MV-4-11 (cell line): ENCODE results near the gene MAP3K6.
A peak's percentile ranks its signal among the peaks of the same experiment; 100 is the strongest.

Experiments
- DNase-seq: peaks from one replicate; lab custom pipeline; 2025; lab: John Stamatoyannopoulos, UW

Gene MAP3K6

DNA sequence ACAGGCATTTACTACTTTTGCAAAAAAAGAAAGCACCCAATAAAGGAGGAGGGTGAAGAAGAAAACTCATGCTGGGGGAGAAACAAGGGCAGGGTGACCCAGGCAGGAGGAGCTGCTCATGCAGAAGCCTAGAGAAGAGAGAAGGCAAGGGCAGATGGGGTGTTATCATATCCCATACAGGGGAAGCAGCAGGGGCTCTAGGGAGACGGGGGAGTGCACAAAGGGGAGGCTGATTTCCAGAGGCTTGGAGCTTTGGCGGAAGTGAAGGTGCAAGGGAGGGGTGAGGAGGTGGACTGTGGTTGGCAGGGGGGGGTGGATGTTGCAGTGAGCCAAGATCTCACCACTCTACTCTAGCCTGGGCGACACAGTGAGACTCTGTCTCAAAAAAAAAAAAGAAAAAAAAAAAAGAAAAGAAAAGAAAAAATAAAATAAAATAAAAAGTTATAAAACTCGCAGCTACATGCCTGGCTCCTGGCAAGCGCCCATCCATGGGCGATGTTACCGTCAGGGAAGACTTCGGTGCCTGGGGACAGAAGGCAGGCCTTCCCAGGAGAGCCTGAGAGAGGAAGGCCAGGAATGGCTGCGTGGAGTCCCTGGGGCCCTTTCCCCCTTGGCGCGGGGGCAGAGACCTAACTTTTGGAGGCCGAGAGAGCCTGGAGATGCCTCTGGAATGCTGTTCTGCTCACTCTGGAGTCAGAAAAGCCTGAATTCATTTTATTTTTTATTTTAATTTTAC, 11.2 kb upstream of the MAP3K6 start:
- DNase-seq: no peak

DNA sequence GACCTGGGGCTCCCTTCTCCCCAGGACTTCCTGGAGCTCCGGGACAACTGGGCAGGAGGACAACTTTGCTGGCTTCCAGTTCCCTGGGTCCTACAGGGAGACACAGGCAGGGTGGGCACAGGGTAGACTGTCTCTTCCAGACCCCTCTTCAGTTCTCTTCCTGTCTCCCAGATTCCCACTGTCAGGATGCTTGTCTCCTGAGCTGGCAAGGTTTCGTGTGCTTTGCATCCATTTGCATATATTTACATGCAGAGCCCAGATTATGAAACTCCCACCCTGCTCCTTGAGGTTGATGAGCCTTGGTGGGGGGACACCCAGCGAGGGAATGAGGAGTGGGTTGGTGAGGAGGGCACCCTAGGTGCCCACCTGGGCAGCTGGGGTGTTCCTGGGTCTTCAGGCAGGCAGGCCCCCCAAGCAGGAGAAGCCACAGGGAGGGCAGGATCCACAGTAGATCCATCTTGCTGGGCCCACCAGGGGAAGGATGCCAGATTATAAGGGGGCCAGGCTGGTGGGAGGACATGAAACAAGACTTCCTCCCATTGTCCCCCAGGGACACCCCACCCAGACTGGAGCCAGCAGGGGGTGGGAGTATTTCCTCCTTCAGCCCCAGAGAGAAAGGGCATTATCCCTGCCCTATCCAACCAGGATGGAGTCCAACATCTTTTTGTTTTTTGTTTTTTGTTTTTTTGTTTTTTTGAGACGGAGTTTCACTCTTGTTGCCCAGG, 7.8 kb upstream of the MAP3K6 start, which contains the start of gene FCN3:
Gene FCN3 (minus strand): TSS at position 463 of the 725 bp plus-strand sequence. CDS start 6 bp downstream, at position 457.
- DNase-seq: no peak

DNA sequence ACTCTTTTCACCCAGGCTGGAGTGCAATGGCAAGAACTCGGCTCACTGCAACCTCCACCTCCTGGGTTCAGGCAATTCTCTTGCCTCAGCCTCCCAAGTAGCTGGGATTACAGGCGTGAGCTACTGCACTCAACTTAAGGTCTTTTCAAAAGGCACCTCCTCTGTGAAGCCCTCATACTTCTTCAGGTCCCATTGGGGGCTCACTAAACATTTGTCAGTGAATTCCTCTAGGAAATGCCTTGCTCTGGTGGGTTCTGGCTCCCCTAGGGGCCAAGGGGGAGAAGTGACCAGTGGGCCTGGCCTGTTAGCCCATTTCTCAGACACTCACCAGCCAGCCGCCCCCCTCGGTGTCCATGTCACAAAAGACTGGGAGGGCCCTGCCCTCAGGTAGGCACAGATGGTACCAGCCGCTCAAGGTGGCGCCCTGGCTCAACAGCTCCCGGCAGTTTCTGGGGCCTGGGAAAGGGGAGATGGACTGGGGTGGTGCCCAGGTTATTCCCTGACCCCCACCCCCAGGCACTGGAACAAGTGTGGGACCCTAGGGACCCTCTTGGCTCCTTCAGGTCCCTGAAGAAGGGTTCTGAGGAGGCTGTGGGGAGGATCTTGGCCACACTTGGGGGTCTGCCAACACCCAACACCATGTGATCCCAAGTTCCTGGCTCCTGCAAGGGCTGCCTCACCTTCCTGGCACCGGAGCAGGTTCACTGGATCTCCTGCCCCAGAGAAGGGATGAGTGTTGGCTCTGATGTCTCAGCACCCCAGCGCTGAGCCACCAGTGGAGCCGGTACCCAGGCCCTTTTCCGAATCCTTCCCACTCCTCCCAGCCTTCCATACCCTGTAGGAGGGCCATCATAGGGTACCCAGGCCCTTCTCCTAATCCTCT, 6.3 kb upstream of the MAP3K6 start:
- DNase-seq: no peak

DNA sequence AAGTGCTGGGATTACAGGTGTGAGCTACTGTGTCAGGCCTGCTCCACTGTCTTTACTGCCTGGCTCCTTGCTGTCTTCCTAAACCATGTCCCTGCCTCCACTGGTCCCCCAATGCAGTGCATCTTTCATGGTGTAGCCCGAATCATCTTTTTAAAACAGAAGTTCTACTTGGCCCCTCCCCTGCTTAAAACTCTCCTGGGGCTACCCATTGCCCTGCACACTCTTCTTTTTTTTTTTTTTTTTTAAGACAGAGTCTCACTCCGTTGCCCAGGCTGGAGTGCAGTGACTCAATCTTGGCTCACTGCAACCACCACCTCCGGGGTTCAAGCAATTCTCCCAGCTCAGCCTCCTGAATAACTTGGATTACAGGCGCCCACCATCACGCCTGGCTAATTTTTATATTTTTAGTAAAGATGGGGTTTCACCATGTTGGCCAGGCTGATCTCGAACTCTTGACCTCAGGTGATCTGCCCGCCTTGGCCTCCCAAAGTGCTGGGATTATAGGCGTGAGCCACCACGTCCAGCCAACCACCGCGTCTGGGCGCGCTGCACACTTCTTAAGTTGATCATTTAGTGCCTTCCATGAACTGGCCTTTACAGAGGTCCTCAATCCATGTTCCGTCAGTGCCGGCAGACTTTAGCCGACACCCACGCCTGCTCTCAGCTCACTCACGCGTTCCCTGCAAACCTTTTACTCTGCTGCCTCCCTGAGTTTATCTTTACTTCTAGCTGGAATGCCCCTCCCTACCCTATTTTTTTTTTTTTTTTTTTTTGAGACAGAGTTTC, 5.5 kb upstream of the MAP3K6 start:
- no peak for DNase-seq

DNA sequence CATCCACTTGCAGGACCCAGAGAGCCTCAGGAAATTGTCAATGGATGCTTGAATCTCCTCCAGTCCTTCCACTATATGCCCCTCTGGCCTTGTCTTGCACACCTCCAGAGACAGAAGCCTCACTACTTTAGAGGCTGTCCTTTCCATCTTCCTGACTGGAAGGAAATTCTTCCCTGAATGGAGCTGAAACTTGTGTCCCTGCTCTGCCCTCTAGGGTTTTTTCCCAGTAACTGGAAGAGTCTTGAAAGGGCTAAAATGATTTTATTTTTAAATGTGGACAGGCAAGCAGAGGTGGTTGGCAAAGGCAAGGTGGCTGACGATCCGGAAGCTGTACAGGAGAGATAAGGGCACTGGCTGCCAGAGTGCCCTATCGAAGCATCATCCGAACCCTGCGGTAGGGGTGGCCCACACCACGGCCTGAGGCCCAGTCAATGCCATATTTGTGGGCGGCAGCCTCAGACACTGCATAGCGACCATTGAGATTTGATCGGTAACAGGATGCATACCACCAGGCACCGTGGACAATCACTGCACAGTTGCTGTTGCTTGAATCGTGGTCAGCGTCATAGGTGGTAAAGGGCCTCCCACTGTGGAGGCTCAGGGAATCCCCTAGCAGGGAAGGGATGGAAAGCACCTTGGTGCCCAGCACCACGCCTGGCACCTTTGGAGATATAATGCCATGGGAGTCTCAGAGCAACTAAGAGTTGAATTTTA, 2.3 kb upstream of the MAP3K6 start:
- DNase-seq: no peak

DNA sequence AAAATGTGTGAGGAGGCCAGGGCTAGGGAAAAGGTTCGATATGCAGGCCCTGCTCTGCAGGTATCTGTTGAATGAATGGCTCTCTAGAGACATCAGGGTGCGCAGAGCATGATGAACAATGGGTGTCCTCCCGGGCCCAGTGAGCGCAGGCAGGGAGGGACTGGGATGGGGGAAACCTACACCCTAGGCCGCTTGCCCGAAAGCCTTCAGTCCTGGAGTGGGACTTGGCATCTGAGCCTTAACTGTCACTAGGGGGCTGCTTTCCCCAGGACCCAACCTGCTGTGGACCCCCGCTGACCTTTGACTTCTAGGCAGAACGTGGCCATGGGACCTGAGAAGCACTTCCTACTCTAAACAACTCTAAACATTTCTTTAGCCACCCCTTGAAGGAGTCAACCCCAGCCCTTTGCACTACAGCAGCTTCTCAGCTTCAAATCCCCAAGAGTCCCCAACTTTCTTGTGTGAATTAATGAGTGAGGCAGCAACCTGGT, 444 bp upstream of the MAP3K6 start:
- no peak for DNase-seq

DNA sequence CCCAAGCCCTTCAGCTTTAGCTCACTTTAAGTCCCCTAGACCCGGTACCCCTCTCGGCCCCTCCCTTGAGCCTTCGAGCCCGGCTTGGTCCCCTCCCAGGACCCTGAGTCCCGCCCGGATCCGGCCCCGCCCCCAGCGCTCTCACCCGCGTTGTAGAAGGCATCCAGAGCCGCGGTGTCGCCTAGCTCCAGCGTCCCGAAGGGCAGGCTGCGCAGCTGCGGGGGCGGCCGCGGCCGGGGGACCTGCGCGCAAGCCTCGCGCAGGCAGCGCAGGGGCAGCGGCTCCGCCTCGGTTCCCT, 699 bp downstream of the MAP3K6 start:
- DNase-seq: peak; percentile 31

DNA sequence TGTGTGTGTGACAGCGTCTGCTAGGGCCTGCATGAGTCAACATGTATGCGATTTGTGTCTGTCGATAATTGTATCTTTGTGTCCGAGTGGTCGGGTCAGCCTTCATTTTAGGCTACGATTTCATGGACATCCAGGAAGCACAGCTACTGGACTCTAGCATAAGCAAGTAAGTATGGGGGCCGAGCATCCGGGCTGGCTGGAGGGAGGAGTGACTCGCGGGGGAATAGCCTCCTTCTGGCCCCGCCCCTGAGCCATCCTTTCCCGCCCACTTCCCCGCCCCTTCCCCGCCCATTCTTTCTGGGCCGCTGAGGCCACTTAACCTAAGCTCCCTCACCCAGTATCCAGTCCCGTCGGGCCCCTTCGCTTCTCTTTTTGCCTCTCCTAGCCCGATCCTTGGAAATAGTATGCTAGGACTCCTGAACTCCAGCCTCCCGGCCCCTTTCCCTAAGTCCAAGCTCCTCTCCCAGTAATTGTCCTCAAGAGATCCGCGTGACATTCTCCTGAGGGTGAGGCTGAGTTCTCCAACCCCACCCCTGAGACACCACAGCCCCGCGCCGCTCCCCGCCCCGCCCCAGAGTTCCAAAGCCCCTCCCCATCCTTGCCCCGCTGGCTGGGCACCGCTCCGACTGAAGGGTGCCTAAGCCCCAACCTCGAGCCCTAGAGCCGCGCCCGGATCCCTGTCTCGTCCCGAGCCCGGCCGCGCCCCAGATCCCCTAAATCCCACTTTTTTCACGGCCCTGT, 1.2 kb downstream of the MAP3K6 start:
- peak; percentile 67 for DNase-seq

DNA sequence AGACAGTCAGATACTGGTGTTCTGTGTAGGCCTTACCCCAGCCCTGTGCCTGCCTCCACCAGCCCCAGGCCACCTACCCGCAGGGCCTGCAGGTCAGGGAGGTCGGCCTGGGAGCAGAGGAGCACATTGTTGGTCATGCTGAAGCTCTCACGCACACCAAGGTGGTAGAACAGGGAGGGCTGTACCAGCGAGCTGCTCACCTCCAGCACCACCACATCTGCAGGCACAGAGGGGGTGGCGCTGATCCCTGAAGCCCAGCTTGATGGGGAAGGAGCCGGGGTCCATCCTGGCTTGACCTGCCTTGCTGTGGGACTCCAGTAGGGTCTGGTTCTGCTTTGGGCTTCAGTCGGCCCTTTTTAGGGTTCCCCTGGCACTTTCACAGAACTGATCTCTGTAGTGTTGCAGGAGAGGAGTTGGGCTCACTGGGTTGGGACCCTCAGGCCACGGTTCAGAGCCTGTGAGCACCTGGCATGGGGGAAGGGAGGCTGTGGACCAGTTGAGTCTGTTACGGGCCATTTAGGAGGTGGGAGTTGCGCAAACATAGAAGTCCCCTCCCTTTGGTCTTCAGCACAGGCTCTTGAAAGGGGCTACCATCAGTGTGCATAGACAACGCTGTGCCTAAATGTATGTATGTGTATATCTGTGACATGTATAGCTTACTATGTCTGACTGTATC, 1.9 kb downstream of the MAP3K6 start:
- DNase-seq: no peak

DNA sequence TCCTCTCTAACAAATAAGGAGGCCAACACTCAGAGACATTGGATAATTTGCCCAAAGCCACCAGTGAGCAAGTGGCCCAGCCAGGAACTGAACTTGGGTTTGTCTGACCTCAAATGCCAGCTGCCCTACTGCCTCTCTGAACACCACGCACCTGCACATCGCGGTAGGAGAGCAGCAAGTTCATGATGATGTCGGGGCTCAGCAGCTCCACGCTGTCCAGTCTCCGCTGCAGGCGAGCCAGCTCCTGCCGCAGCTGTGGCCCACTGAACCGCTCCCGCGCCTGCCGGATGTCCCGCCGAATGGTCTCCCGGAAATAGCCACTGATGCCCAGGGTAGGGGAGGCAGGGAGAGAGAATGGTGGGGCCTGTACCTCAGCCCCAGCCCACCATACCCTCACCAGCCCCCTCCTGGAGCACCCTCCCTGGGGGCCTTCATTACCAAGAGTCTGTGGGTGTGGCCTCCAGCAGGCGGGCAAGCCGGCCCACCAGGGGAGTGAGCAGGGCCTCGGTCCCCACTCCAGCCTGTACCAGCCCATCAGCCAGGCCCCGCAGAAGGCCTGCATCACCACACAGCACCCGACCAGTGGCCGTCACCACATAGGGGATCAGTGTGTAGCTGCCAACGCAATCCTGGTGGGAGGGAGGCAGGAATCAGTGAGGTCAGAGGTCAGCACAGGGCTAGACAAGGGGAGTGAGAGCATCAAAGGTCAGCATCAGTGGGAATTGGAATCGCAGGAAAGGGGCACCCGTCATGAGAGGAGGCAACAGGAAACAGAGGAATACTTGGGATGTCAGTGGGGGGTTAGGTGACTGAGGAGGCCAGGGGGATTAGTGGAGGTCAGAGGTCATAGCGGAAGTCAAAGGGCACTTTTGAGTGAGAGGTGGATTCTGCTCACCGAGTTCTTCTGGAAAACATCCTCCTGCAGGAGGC, 2.7 kb downstream of the MAP3K6 start:
- DNase-seq: no peak

DNA sequence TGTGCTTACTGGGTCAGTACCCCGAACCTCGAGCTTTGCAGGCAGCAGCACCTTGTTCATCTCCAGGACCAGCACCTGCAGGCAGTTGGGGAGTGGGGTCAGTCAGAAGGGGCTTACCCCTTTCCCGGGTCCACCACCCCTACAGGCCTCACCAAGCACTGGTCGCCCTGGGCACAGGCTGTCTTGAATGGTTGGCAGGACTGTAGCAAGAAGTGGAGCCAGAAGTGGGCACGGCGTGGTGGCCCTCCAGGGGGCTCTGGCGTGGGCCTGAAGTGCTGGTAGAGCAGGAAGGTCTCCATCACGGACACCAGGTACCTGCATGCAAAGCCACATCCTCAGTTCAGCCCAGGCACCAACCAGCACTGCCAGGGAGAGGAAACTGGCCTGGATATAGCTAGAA, 5.2 kb downstream of the MAP3K6 start:
- no peak for DNase-seq

DNA sequence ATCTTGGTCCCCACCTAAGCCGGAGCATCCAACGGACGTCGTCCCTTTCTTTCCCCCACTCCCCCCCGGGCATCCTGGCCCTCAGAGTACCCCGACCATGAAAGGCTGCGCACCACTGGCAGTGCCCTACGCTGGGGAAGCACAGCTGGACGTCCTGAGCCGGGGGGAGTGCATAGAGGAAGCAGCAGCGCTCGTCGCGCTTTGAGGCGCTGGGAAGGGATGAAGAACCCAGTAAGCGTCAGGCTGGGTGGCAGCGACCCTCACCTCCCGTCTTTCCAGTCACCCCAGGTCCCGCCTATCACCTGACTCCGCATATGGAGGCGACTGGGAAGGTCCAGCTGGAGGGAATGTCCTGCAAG, 5.7 kb downstream of the MAP3K6 start:
- DNase-seq: no peak

DNA sequence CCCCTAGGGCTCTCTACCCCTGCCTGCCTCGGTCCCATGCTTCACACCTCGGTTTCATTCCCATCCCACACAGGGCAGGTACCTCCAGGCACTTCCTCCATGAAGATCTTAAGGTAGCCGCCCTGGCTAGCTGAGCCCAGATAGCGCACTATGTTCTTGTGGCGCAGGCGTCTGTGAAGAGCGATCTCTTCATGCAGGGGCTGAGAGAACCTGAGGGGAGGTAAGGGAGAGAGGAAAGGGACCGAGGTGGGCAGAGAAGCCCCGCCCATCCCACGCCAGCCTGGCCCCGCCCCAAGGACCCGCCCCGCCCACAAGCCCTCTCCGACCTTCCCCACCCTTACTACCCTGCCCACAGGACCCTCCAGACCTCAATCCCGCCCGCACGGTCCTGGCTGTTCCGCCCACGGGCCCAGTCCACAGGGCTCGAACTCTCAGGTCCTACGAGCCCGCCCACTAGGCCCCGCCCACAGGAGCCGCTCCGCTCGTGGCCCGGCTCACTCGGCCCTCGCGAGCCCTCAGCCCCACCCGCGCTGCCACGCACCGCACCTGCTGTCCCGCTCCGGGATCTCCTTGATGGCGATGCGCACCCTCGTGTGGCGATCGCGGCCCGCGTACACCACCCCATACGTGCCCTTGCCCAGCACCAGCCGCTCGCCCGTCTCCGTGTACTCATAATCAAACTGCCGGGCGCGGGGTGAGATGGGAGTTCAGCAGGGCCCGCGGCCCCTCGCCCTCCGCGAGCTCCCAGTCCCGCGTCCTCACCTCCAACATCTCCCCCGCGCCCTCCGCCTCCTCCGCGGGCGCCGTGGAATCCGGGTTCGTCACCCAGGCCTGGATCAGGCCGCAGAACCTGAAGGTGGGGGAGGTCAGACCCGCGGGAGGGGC, 6.4 kb downstream of the MAP3K6 start:
- peak; percentile 10 for DNase-seq

DNA sequence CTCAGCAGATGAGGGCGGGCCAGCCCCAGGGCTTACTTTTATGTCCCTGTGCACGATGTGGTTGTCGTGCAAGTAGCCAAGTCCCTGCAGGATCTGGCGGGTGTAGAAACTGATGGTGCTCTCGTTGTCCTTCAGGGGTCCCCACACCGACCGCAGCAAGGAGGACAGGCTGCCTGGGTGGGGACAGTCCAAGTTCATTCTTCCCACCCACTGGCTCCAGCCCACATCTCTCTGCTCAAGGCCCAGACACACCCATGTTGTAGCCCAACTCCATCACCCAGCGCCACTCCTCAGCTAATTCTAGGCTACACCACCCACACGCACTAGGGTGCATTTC, 7.0 kb downstream of the MAP3K6 start:
- DNase-seq: no peak

DNA sequence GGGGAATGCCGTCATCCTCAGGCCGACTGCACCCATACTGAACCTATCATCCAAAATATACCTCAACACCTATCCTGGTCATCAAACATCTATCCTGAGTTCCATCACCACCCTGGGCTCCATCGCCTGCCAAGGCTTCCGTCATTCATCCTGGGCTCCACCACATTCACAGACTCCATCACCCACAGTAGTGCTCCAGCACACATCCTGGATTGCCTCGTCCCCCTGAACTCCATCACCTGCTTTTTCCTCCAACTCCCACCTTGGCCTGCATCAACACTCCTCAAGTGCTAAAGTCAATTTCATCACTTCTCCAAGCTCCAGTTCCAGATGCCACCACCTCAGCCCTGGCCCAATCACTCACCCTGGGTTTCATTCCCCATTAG, 7.8 kb downstream of the MAP3K6 start:
- DNase-seq: no peak

DNA sequence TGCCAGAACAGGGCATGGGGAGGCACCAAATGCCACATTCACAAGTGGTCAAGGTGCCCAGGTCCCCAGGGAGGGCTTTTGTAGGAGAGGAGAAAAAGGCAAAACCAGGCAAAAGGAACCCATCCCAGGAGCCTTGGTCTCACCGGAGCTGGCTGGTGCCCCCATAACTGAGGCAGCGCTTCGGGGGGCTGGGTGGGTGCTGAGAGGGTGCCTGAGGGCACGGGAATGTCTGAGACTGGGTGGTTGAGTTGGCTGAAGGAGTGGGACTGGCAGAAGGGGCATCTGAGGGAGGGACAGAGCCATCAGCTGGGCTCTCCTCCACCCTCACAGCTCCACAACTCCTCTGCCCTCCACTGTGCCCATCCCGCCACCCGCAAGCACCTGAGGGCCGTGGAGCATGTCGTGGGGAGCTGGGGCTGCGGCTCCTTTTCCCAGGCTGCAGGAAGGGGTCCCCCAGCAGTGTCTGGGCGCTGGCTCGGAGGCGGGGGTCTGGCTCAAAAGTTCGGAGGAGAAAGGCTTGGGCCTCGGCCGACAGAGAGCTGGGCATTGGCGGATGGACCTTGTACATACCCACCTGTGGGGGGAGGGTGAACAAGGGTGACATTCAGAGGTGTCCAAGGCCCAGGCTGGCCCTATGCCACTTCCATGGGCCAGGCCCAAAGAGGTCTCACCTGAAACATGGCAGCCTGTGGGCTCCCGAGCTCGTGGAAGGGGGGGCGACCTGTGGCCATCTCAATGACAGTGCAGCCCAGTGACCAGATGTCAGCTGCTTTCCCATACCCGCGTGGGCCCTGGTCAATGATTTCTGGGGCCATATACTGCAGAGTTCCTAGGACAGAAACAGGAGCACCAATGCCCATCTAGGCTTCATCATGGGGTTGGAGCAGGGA, 8.5 kb downstream of the MAP3K6 start:
- DNase-seq: no peak
